Endothelial cell of umbilical vein (primary cell): ENCODE measurements around the gene ZNF814. TPM values are rescaled to one million over a fixed set of nuclear protein-coding genes. Genes with fewer than 3 reads are reported as not detected.
A peak's percentile ranks its signal among the peaks of the same experiment; 100 is the strongest.

Experiments used
- Bru-seq: library from RNA; stranded (reverse); fragments of 400-500 nt; gene quantifications from one replicate; lab custom pipeline; 2021; lab: Mats Ljungman, UMichigan
- BruChase-seq, 2 experiments: library from RNA; stranded (reverse); fragments of 400-500 nt; gene quantifications; one replicate each; lab custom pipeline; 2021; lab: Mats Ljungman, UMichigan
- BruUV-seq: library from RNA; stranded (reverse); fragments of 400-500 nt; replicated peaks from 2 replicates; lab custom pipeline; 2021; lab: Mats Ljungman, UMichigan
- CTCF ChIA-PET: fragments of 300-600, 350-600 bp; sonication (Branson Sonifier 250); formaldehyde crosslinking; loops from one replicate; lab custom pipeline; 2021; ENCODE audit warnings: antibody characterized with exemption, inconsistent platforms; lab: Charles Lee
- POLR2A ChIA-PET: fragments of 300-600, 350-600 bp; sonication (Branson Sonifier 250); formaldehyde crosslinking; loops from one replicate; lab custom pipeline; 2021; ENCODE audit warnings: antibody characterized with exemption, inconsistent platforms; lab: Charles Lee
- DNase-seq: peaks from one replicate; pipeline ENCODE4 v3.0.0-alpha.2; 2011; ENCODE audit warnings: low read depth, low spot score
- FAIRE-seq: peaks from 2 replicates; lab custom pipeline; 2011; peaks lifted over from hg19 to GRCh38; lab: Jason Lieb, UNC
- H2AFZ ChIP-seq: 2 replicates; pipeline ENCODE4 v1.6.0; 2012; ENCODE audit warnings: low read depth, low read length, control low read depth, inconsistent platforms
- H3K27ac ChIP-seq: 2 replicates; pipeline ENCODE4 v1.5.1; 2011; ENCODE audit warnings: low read depth, mild to moderate bottlenecking, control low read depth, low read length, moderate library complexity; ENCODE audit not compliant: insufficient read depth
- H3K27me3 ChIP-seq, 2 experiments: 2 replicates each; pipeline versions ENCODE4 v1.6.0 to v1.6.1; 2011; ENCODE audit warnings: low read length in 2 of 2, mixed read lengths in 1 of 2; ENCODE audit not compliant: control insufficient read depth in 2 of 2, insufficient read depth in 2 of 2
- H3K36me3 ChIP-seq, 2 experiments: 2 replicates in 1 of 2; 3 replicates in 1 of 2; pipeline ENCODE4 v1.5.1; 2011; ENCODE audit warnings: low read length in 2 of 2, mild to moderate bottlenecking in 1 of 2, moderate library complexity in 1 of 2; ENCODE audit not compliant: control insufficient read depth in 2 of 2, insufficient read depth in 2 of 2; ENCODE audit errors: extremely low read depth in 1 of 2
- H3K4me1 ChIP-seq: 3 replicates; pipeline ENCODE4 v1.5.1; 2011; ENCODE audit warnings: mild to moderate bottlenecking, low read length; ENCODE audit not compliant: control insufficient read depth, insufficient read depth; ENCODE audit errors: extremely low read depth
- H3K4me2 ChIP-seq: 2 replicates; pipeline ENCODE4 v1.6.1; 2011; ENCODE audit warnings: low read length, control low read depth, mixed read lengths; ENCODE audit not compliant: insufficient read depth
- H3K4me3 ChIP-seq, 3 experiments: fragments of 200-600 bp in 1 of 3; sonication (generic), shearing (Covaris generic) in 1 of 3; replicated peaks in 1 of 3; 2 replicates each; pipeline ENCODE4 v1.5.1; 2011 to 2016; ENCODE audit warnings: control low read depth in 3 of 3, low read length in 3 of 3, mild to moderate bottlenecking in 2 of 3, inconsistent platforms in 1 of 3, low read depth in 1 of 3, moderate library complexity in 1 of 3; ENCODE audit not compliant: insufficient read depth in 1 of 3
- H3K79me2 ChIP-seq: 2 replicates; pipeline ENCODE4 v1.6.0; 2012; ENCODE audit warnings: low read length, inconsistent platforms; ENCODE audit not compliant: control insufficient read depth, insufficient read depth
- H3K9ac ChIP-seq: replicated peaks from 2 replicates; pipeline ENCODE3; 2011; ENCODE audit warnings: low read length, control low read depth; ENCODE audit not compliant: insufficient read depth; ENCODE audit errors: extremely low read depth
- H3K9me1 ChIP-seq: replicated peaks from 3 replicates; pipeline ENCODE4 v1.6.0; 2011; ENCODE audit warnings: mild to moderate bottlenecking, low read length; ENCODE audit not compliant: control insufficient read depth, insufficient read depth; ENCODE audit errors: extremely low read depth
- H3K9me3 ChIP-seq: replicated peaks from 2 replicates; pipeline ENCODE4 v1.5.1; 2012; ENCODE audit warnings: low read length, inconsistent platforms; ENCODE audit not compliant: control insufficient read depth, insufficient read depth
- H4K20me1 ChIP-seq: replicated peaks from 2 replicates; pipeline ENCODE3; 2011; ENCODE audit warnings: mild to moderate bottlenecking, low read length; ENCODE audit not compliant: control insufficient read depth, insufficient read depth; ENCODE audit errors: extremely low read depth
- CTCF ChIP-seq, 2 donors: IDR thresholded peaks; 1 replicate in 1 of 2; 2 replicates in 1 of 2; pipeline ENCODE4 v1.5.1; 2011; ENCODE audit warnings: low read length in 2 of 2, mild to moderate bottlenecking in 2 of 2, moderate library complexity in 2 of 2, control low read depth in 1 of 2, inconsistent platforms in 1 of 2, low read depth in 1 of 2; ENCODE audit not compliant: insufficient read depth in 1 of 2; ENCODE audit errors: extremely low read depth in 1 of 2
- EZH2 ChIP-seq: IDR thresholded peaks from 2 replicates; pipeline ENCODE4 v1.6.1; 2012; ENCODE audit warnings: borderline replicate concordance, low read depth, mild to moderate bottlenecking, moderate library complexity, low read length, inconsistent platforms; ENCODE audit not compliant: severe bottlenecking
- FOS ChIP-seq: IDR thresholded peaks from 2 replicates; pipeline ENCODE4 v1.6.1; 2011; ENCODE audit warnings: mild to moderate bottlenecking, low read length, moderate library complexity, borderline replicate concordance; ENCODE audit not compliant: insufficient read depth
- JUN ChIP-seq: IDR thresholded peaks from 2 replicates; pipeline ENCODE4 v1.6.1; 2011; ENCODE audit warnings: borderline replicate concordance, low read depth; ENCODE audit not compliant: insufficient read length, insufficient read depth
- MAX ChIP-seq: IDR thresholded peaks from 2 replicates; pipeline ENCODE4 v1.6.1; 2011; ENCODE audit not compliant: insufficient read depth, insufficient read length
- MYC ChIP-seq: IDR thresholded peaks from one replicate; pipeline ENCODE4 v1.6.1; 2011; ENCODE audit warnings: mild to moderate bottlenecking, low read depth, low read length
- POLR2A ChIP-seq: IDR thresholded peaks from 2 replicates; pipeline ENCODE4 v1.6.1; 2012; ENCODE audit warnings: low read depth, mild to moderate bottlenecking, control low read depth, low read length
- POLR2AphosphoS5 ChIP-seq: IDR thresholded peaks from 2 replicates; pipeline ENCODE4 v1.6.1; 2012; ENCODE audit warnings: low read depth, mild to moderate bottlenecking, control low read depth, low read length, moderate library complexity; ENCODE audit not compliant: insufficient read depth
- dilution Hi-C: fragments of 300-500 bp; cut with MboI; formaldehyde crosslinking; loops from one replicate; pipeline ENCODE4 v1.15.0; 2019; ENCODE audit warnings: low sequenced_read_pairs; ENCODE audit not compliant: extremely low pct_ligation_motif_present
- intact Hi-C: fragments of 100-400 bp; cut with micrococcal nuclease; formaldehyde crosslinking; loops from one replicate; pipeline ENCODE4 v1.10.0; 2022
- long read RNA-seq: library from polyadenylated mRNA; stranded (forward); transcript quantifications from one replicate; pipeline ENCODE4 v2.0.0, GENCODE V29; 2021
- polyA minus RNA-seq, 3 experiments: library from RNA; depleted of rRNA, polyadenylated mRNA; stranded (reverse); fragments of >200 nt; gene quantifications; 1 replicate in 1 of 3; 2 replicates in 2 of 3; pipeline ENCODE4 v1.2.3, GENCODE V29; 2011
- polyA plus RNA-seq, 4 experiments: library from polyadenylated mRNA; depleted of rRNA in 3 of 4; stranded (reverse) in 3 of 4; unstranded in 1 of 4; fragments of >200 nt; gene quantifications; 2 replicates each; pipeline versions ENCODE4 v1.2.1 to v1.2.3, GENCODE V29; 2011 to 2012; ENCODE audit warnings: missing spikeins in 1 of 4
- total RNA-seq: library from RNA; stranded (reverse); gene quantifications from 2 replicates; pipeline ENCODE4 v1.2.3, GENCODE V29; 2021

ZNF814 gene
- total RNA-seq = 3.8 and 7.9 TPM in 2 replicates
- polyA plus RNA-seq = 3.3 and 5.7 TPM in 2 replicates
- 1.9 and 2.9 TPM in 2 replicates for polyA plus RNA-seq (2011; cell fraction: cytosol; rRNA removed)
- polyA plus RNA-seq (2011; cell fraction: nucleus; rRNA removed) = 6.3 and 7.9 TPM in 2 replicates
- polyA plus RNA-seq (2012) = 5.1 and 8.7 TPM in 2 replicates
- polyA minus RNA-seq = 12.9 and 15.9 TPM in 2 replicates
- 1.7 TPM for polyA minus RNA-seq (2011; cell fraction: cytosol; rRNA and poly(A)+ RNA removed)
- polyA minus RNA-seq (2011; cell fraction: nucleus; rRNA and poly(A)+ RNA removed) = 12.9 and 16.2 TPM in 2 replicates
- Bru-seq, nascent RNA = percentile 47 among the genes with signal in this experiment
- BruChase-seq, experiment 1, labeled RNA remaining after a 6-hour chase = percentile 46 among the genes with signal in this experiment
- percentile 48 among the genes with signal in this experiment for BruChase-seq, experiment 2, labeled RNA remaining after a 2-hour chase
- long read RNA-seq, partial matches to known transcripts = 0 of 39 reads
- long read RNA-seq, other reads (novel, unspliced or antisense) = 36 of 39 reads

GRCh38 chr19:57888560-57889231, at the start of gene ZNF814:
ZNF814 (minus strand) TSS chr19:57889037; CDS start chr19:57888802, 235 bp downstream.
- CTCF ChIA-PET = no interaction called here
- Histone ChIP-seq H3K27ac (no peak within 1 kb of the TSS), H4K20me1 (no peaks in the 10 kb centered on the region), H3K4me3 (peak within 1 kb of the TSS in 2 of 3 experiments; percentile 52 to 62), H3K9me1 (no peaks in the 10 kb centered on the region), H3K4me1 (peaks cover 6% of the 10 kb centered on the region), H3K9ac (peak within 1 kb of the TSS; percentile 8), H2AFZ (peak within 1 kb of the TSS; percentile 70), H3K79me2 (no peaks in the 10 kb centered on the region), H3K36me3 (no peaks in the 10 kb centered on the region), H3K4me2 (peak within 1 kb of the TSS; percentile 85), H3K9me3 (no peaks in the 10 kb centered on the region), H3K27me3 (no peaks in the 10 kb centered on the region)
- no peak for FAIRE-seq
- dilution Hi-C loops = no loop called here
- DNase-seq = peak; percentile 37
- intact Hi-C loops = no loop called here
- POLR2A ChIA-PET = no interaction called here
- no peak for TF ChIP-seq POLR2A
- no peak for TF ChIP-seq MAX
- no peak for TF ChIP-seq POLR2AphosphoS5
- no peak for TF ChIP-seq EZH2
- TF ChIP-seq FOS = no peak
- TF ChIP-seq JUN = no peak
- no peak for TF ChIP-seq MYC
- no peak for TF ChIP-seq CTCF (IDR thresholded peaks at IDR 0.05; ENCODE audit: extremely low read depth in 1 of 2, insufficient read depth in 1 of 2, low read depth in 1 of 2, low read length in 2 of 2)
- BruUV-seq = TSS peak; percentile 51
